Measurements from ENCODE around the gene MSH3.
"Not testable (repeated sequence)": the region's sequence is repeated elsewhere in the genome, so short reads cannot be mapped to it uniquely, and the experiment has no call there.

The MSH3 gene

DNA sequence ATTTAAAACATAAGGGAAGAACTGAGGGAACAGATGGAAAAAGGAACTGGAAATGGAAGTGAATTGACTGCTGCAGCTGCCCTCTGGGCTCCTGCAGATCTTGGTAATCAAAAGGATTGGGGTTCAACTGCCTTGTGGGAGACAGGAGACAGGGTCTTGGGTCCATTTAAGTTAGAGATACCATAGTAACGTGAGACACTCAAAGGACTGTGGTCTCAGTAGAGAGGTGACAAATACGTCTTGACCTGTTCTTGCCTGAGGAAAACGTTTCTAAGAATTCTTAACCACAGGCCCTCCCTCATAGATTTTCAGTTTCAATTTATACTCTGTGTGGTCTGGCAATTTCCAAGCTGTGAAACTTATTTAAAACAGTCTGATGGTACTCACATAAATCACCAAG is 101.2 kb downstream of the MSH3 start:
- DNase-seq (ENCODE audit: low spot score), result no peak

DNA sequence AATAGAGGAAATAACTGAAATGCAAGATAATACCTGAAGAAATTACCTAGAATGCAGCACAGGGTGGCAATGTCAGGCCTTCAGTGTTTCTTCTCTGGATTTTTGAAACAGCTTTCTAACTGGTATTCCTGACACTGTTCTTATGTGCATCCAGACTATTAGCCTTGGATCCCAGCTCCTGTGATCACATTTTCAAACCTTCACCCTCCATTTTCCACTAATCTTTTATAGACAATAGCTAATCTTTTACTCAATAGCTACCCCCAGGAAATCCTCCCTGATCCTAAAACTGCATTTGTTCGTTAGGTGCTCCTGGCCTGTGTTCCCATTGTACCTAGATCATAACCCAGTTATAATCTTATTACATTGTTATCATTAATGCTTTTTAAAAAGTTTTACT is 101.8 kb downstream of the MSH3 start:
- no peak for DNase-seq (ENCODE audit: low spot score)

DNA sequence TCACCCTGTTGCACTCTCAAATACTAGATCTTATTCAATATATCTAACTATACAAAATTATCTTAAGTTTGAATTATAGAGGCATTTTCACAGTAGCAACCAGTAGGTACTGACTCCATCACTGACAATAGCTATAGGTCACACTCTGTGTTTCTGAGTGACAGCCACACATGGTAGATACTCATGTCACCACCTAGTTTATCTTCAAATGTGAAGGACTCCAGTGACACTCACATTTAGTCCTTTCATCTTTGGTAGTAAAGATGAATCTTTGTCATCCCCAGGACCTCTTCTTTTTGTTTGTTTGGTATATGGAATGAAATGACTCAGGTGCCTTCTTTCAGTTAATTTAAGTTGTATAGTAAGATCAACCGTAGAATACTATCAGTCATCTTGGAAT is 102.8 kb downstream of the MSH3 start:
- no peak for DNase-seq (ENCODE audit: low spot score)

DNA sequence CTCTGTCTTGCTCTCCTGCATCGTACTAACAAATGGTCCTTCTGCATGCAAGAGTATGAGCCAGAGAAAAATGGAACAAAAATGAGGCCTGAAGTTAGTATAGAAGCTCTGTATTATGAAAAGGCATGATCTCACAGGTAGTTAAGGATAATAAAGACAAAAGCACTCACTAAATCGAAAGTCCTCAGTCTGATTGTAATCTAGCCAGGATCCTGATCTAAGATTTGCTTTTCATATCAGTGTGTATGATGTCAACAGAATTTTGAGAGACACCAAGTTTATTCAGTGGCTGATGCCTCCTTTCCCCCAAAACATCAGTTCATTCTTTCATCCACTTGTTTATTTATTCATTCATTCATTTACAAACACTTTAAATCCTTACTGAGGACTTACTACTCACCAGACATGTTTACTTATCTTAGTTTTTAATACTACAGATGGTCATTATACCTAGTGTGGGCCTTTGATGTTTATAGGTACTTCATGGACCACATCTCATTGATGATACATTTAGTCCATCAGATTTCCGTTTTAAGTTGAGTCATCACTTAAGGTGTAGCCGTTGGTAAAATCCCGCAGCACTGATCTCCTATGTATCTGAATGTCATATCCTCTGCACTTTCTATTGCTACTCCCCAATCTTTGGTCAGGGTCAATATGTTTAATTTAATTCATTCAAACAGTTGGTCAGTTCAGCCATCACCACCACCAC is 105.6 kb downstream of the MSH3 start:
- no peak for DNase-seq (ENCODE audit: low spot score)

DNA sequence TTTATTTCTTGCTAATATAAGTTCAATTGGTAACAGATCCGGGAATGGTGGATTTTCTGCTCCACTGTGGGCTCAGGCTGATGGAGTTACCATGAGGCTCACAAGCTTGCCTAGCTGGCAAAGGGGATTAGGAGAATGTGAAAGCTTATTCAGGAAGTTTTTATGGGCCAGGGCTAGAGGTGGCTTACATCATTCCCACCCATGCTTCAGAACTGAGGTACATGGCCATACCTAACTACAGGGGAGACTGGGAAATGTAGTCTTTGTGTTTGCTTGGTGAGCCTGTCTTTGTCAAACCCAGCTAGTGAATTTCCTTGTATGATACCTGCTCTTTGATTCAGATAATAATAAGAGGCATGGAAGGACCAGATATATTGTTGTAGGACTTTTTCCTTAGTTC is 106.2 kb downstream of the MSH3 start:
- DNase-seq (ENCODE audit: low spot score), result no peak

DNA sequence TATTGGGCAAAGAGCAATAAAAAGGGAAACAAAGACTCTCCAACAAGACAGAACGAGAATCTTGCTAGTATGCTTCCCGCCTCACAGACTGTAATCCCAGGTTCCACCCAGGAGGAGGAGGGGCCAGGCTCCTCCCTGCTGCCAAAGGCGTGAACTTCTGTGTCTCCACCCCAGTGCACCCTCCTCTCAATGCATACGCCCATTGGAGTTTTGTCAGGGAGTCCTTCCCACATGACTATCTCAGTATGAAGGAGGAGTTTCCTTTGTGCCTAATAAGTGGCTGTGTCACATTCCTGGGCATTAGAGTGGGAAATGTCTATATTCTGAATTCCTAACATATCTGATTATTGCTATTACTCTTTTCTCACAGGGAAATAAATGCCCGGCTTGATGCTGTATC is 106.7 kb downstream of the MSH3 start:
- no peak for DNase-seq (ENCODE audit: low spot score)

DNA sequence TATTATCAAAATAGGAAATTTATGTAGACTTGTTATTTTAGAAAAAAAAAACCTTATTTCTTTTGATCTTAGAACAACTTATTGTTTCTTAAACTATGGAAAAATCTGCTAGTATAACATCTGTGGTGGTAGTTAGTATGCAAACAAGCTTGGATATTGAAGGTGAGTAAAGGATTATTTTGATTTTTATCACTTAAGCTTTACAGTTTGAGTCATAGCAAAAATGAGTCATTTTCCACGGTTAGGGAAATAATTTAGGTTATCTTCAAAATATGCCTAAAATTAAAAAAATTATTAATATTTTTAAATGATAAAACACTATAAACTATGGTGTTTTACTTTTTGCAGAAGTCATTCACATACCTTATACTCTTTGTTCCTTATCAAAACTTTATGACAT is 107.5 kb downstream of the MSH3 start:
- DNase-seq (ENCODE audit: low spot score), result no peak

DNA sequence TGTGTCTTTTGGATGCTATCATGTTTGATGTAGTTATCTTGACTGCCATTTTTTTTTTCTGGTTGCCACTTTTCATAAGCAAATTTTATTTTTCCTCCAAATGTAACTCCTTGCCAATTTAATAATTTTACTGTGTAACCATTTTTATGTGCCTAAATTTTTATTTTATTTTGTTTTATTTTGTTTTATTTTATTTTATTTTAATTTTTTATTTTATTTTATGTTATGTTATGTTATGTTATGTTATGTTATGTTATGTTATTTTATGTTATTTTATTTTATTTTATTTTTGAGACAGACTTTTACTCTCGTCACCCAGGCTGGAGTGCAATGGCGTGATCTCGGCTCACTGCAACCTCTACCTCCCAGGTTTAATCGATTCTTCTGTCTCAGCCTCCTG is 108.1 kb downstream of the MSH3 start:
- DNase-seq (ENCODE audit: low spot score), result no peak

DNA sequence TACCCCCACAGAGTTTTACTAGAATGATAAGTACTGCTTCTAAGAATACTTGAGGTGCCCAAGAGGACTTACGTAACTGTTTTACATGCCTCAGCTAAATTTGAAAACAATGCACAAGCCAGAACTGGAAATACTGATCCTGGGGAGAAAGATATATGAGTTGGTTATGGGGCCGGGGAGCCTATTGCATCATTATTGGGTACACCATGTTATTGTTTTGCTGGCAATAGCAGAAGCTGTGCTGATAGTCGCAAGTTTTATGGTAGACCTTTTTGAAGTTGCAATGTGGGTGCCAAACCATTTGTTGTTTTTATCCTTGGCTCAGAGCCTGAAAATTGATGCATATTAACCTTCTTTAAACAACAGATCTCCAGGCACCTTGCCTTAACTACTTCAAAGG is 108.8 kb downstream of the MSH3 start:
- DNase-seq (ENCODE audit: low spot score), result no peak

DNA sequence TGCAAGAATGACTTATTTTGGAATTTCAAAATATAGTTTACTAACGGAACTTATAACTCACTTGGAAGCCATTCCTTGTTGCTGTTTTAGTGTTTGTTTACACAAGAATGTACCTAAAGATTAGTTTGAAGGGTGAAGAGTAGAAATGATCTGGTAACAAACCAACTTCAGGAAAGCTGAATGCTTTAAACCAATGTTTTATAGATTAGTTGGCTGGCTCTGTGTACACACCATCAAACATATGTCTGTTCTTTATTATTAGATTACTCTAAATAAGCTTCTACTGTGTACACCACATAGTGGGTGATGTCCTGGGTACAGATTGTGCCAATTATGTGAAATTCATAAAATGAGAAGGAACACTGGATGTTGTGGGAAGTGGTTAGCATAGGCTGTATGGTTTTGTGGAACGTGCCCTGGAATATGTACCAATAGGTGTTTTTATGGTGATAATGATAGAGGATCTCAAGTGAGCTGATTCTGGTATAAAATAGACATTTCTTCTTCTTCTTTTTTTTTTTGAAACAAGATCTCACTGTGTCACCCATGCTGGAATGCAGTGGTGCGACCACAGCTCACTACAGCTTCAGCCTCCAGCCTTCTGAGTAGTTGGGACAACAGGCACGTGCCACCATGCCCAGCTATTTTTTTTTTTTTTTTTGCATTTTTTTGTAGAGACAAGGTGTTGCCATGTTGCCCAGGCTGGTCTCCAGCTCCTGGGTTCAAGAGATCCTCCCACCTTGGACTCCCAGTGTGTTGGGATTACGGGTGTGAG is 109.6 kb downstream of the MSH3 start:
- DNase-seq (ENCODE audit: low spot score), result no peak

DNA sequence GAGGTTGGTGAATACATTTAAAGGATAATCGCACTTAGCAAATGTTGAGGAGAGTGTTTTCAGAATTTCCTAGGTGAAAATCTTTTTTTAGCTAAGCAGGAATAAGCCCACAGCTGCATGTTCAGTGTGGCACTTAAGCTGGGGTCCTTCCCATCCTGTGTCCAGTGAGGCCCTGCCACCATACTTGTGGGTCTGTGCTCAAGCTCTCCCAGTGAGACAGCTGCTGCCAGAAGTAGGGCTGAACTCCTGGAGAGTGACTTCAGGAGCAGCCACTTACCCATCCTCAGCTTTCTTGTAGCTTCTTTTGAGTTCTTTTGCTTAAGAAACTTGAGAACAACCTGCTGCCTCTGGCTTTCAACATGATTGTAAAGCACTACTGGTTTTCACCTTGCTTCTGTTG is 110.3 kb downstream of the MSH3 start:
- DNase-seq (ENCODE audit: low spot score), result no peak

DNA sequence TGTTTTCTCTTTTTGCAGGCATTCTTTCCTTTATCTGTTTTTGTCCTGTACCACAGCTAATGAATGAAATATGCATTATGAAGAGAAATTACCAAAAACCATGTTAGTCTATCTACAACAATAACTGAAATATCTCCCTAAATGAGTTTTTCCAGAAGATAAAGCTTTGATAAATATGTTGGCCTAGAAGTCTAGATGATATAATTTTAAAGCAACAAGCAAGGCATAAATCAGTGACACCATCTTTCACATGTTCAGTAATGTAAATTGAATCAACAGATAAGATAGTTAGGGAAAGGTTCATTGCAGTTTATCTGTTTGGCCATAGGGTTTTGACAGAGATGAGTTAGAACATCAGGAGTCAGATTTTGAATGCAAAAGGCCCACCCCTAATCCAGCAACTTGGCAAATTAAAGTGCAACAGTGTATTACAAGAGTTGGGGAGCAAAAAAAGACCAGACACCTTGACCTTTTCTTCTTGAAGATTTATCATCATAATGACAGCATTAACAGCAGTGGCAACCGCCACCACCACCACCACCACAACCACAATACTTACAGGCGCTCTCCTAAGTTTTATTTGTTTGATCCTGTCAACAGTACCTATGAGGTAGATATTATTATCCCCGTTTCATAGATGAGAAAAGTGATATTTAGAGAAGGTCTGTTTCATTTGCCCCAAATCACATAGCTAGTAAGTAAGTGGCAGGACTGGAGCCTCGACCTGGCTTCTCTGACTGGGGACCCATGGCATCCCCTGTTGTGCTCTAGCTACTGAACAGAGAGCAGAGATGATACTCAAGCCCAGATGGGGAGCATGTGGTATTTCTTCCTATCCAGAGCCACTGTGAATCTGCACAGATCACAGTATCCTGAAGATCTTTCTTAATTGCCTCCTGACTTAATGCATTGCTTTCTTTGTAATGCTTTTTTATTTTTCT is 123.2 kb downstream of the MSH3 start:
- DNase-seq (ENCODE audit: low spot score), result no peak

DNA sequence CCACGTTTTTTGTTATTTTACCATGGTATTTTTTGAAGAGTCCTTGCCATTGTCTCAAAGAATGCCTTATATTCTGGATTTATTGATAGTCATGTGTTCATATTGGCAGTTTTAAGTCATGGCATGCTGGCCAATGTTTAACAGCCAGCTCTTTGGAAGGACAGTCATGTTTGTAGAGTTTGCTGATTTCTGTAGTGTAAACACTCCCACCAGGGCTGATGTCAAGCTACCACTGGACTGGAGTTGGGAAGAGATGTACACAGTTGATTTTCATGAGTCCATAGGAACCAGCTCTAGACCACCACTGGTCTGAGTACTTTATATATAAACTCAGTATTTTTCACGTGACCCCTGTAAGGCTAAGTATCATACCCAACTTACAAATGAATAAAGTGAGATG is 125.6 kb downstream of the MSH3 start:
- no peak for DNase-seq (ENCODE audit: low spot score)

DNA sequence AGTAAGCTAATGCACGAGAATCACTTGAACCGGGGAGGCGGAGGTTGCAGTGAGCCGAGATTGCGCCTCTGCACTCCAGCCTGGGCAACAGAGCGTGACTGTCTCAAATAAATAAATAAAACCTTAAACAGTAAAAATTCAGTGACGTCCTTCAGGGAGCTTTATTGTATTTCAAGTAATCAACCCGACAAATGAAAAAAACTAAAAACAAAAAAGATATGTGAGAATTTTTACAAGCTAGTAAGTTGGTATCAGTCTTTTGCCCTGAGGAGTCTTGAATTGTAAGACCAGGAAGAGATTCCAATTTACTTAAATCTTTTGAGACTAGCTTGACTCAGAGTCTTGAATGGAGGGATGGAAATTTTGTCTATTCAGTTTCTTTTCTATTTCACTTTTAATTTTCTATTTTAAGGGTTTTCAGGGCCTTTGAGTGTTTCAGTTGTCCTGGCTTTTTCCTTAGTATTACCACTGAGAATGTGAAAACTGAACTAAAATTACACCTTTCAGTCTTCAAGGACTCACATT is 126.4 kb downstream of the MSH3 start:
- DNase-seq (ENCODE audit: low spot score), result no peak

DNA sequence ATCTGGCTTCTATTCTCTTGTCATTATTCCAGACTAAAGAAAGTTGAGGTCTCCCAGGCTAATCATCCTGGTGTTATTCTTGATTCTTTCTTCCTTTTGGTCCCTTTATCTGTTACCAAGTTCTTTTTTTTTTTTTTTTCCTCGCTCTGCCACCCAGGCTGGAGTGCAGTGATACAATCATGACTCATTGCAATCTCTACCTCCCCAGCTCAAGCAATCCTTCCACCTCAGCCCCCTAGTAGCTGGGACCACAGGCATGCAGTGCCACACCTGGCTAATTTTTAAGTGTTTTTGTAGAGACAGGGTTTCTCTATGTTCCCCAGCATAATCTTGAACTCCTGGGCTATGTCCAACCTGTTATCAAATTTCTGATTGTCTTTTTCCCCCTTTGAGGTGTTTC is 126.9 kb downstream of the MSH3 start:
- no peak for DNase-seq (ENCODE audit: low spot score)

DNA sequence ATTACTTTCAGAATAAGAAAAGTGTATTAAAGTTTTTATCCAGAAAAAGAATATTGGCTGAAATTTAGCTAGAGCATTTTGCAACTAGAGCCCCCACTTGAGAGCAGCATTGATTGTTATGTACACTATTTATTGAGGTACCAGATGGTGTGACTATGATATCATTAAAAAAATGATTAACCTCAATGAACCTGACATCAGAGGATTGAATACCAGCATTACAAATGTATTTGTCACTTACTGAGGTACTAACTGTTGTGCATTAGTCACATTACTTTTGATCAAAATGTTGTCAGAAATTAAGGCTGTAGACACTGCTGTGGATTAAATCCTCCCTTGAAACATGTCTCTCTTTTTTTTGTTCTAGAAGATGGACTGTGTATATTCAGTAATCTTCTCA is 128.2 kb downstream of the MSH3 start:
- DNase-seq (ENCODE audit: low spot score), result no peak

DNA sequence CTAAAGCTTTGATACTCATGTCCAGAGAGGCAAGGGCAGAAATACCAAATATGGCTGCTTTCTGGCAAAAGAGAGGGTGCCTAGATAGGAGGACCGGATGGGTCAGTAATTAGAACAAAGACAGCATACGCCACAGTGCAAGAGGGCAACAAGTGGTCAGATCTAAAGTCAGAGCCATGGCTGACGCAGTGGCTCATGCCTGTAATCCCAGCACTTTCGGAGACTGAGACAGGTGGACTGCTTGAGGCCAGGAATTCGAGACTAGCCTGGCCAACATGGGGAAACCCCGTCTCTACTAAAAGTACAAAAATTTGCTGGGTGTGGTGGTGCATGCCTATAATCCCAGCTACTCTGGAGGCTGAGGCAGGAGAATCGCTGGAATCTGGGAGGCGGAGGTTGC is 129.3 kb downstream of the MSH3 start:
- DNase-seq (ENCODE audit: low spot score), result not testable (repeated sequence)

DNA sequence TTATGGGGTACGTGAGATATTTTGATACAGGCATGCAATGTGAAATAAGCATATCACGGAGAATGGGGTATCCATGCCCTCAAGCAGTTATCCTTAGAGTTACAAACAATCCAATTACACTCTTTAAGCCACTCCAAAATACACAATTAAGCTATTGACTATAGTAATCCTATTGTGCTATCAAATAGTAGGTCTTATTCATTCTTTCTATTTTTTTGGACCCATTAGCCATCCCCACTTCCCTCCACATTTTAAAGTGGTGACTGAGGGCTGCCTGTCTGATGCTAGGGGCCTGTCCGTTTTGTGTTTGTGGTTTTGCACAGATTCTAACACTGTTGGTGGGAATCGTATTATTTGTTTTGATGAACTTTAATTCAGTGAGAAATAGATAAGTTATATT is 130.0 kb downstream of the MSH3 start:
- DNase-seq (ENCODE audit: low spot score), result no peak

DNA sequence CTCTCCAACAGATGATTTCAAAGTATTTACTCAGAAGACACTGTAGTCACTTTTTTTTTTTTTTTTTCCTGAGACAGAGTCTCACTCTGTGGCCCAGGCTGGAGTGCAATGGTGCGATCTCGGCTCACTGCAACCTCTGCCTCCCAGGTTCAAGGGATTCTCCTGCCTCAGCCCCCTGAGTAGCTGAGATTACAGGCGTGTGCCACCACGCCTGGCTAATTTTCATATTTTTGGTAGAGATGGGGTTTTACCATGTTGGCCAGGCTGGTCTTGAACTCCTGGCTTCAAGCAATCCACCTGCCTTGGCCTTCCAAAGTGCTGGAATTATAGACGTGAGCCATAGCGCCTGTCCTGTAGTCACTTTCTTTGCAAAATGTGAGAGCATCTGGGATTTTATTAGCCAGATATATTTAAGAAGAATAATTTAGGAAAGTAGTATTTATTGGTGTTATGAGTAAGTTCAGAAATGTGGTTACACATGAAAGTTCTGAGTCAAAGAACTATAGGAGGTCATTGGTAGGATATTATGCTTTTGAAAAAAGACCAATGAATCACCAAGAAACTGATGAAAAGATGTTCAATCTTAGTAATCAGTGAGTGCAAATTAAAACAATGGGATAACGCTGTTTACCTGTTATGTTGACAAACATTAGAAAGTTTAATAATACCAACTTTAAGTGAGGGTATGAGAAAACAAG is 135.0 kb downstream of the MSH3 start:
- DNase-seq (ENCODE audit: low spot score), result not testable (repeated sequence)

DNA sequence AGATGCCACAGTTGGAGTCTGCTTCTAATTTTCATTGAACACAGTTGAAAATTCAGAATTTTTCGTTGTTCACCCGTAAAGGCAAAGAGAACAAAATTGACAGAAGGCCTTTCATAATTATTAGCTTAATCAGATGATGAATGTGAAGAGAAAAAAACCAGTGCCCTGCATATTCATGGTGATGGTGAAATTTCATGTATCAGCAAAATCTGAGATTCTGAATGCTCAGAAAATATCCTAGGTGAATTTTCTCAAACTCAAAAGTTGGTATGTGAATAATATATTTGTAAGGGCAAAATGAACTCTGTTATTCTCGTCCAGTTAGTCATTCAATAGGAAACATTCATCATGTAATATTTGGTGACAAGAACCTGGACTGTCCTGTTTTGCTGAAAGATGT is 136.2 kb downstream of the MSH3 start:
- no peak for DNase-seq (ENCODE audit: low spot score)

DNA sequence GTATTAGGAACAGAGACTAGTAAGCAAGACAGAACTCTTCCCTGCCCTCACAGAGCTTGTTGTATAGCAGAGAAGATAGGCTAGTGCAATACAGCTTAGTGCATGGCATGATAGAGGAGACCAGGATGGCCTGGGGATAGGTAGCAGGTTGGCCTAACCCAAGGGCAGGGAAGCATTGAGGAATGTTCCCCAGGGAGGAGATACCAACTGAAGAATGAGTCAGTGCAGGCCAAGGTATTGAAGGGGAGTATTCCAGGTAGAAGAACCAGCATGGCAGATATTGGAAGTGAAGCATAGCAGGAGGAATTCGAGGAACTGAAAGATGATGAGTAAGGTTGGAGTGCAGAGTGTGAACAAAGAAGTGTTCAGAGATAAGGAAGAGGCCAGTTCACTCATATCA is 138.9 kb downstream of the MSH3 start:
- no peak for DNase-seq (ENCODE audit: low spot score)

DNA sequence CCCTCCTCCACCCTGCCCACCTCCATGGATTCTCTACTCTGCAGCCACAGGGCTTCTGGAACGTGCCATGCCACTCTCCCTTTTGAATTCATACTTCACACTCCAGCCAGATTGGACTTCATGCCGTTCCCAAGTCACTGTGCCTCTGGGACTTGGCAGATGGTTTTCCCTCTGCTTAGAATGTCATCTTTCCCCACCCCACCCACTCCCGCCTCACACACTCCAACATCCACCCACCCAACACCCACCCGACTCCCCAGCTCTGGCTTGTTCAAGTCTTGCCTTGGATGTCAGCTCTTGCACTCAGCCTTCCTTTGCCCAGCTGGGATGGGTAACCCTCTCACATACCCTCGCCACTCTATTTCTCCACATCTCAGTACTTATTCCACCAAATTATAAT is 142.4 kb downstream of the MSH3 start:
- DNase-seq (ENCODE audit: low spot score), result no peak
